Activated naive CD4-positive, alpha-beta T cell treated with anti-CD3 and anti-CD28 coated beads, Interleukin-2, amount 50 U/mL, for 24 hours (primary cell): ENCODE data around the gene NSMCE3.

Experiments
- H3K27ac Mint-ChIP-seq: one replicate; pipeline ENCODE4 v1.8.0; 2021; ENCODE audit warnings: mild to moderate bottlenecking, mixed read lengths
- H3K27me3 Mint-ChIP-seq: one replicate; pipeline ENCODE4 v1.8.0; 2021; ENCODE audit warnings: mixed read lengths
- H3K36me3 Mint-ChIP-seq: one replicate; pipeline ENCODE4 v1.8.0; 2021; ENCODE audit warnings: mixed read lengths
- H3K4me1 Mint-ChIP-seq: one replicate; pipeline ENCODE4 v1.8.0; 2021; ENCODE audit warnings: mixed read lengths
- H3K4me3 Mint-ChIP-seq: one replicate; pipeline ENCODE4 v1.8.0; 2021; ENCODE audit warnings: mild to moderate bottlenecking, mixed read lengths
- H3K9me3 Mint-ChIP-seq: one replicate; pipeline ENCODE4 v1.8.0; 2021; ENCODE audit warnings: mixed read lengths

NSMCE3 gene

GRCh38 chr15:29278436-29279105 lies 8.9 kb upstream of the NSMCE3 start:
- H3K27ac Mint-ChIP-seq: no peak overlapping the region
- peaks cover 4% of the 10 kb centered on the region for H3K27me3 Mint-ChIP-seq
- H3K4me3 Mint-ChIP-seq: no peak overlapping the region
- no peaks in the 10 kb centered on the region for H3K4me1 Mint-ChIP-seq
- no peaks in the 10 kb centered on the region for H3K9me3 Mint-ChIP-seq
- no peaks in the 10 kb centered on the region for H3K36me3 Mint-ChIP-seq

- no peak overlapping the region for H3K4me3 Mint-ChIP-seq
- no peaks in the 10 kb centered on the region for H3K27me3 Mint-ChIP-seq
- no peaks in the 10 kb centered on the region for H3K36me3 Mint-ChIP-seq
- H3K9me3 Mint-ChIP-seq: no peaks in the 10 kb centered on the region
- H3K27ac Mint-ChIP-seq: no peak overlapping the region
- H3K4me1 Mint-ChIP-seq: peaks cover 4% of the 10 kb centered on the region
Measured at GRCh38 chr15:29276366-29276765, 6.7 kb upstream of the NSMCE3 start.

GRCh38 chr15:29275855-29276254 lies 6.2 kb upstream of the NSMCE3 start:
- Mint-ChIP-seq H3K36me3 (no peaks in the 10 kb centered on the region), H3K9me3 (no peaks in the 10 kb centered on the region), H3K27ac (no peak overlapping the region), H3K4me1 (peaks cover 5% of the 10 kb centered on the region), H3K27me3 (no peaks in the 10 kb centered on the region), H3K4me3 (no peak overlapping the region)

GRCh38 chr15:29274946-29275345 lies 5.3 kb upstream of the NSMCE3 start:
- no peak overlapping the region for H3K27ac Mint-ChIP-seq
- peaks cover 14% of the 10 kb centered on the region for H3K4me1 Mint-ChIP-seq
- H3K4me3 Mint-ChIP-seq: no peak overlapping the region
- no peaks in the 10 kb centered on the region for H3K27me3 Mint-ChIP-seq
- no peaks in the 10 kb centered on the region for H3K36me3 Mint-ChIP-seq
- no peaks in the 10 kb centered on the region for H3K9me3 Mint-ChIP-seq

GRCh38 chr15:29272219-29272618 lies 2.6 kb upstream of the NSMCE3 start:
- Mint-ChIP-seq H3K4me1 (peaks cover 35% of the 10 kb centered on the region), H3K27me3 (no peaks in the 10 kb centered on the region), H3K36me3 (no peaks in the 10 kb centered on the region), H3K27ac (no peak overlapping the region), H3K4me3 (no peak overlapping the region), H3K9me3 (no peaks in the 10 kb centered on the region)

GRCh38 chr15:29270976-29271375 lies 1.4 kb upstream of the NSMCE3 start:
- no peak overlapping the region for H3K4me3 Mint-ChIP-seq
- no peaks in the 10 kb centered on the region for H3K27me3 Mint-ChIP-seq
- H3K27ac Mint-ChIP-seq: no peak overlapping the region
- H3K9me3 Mint-ChIP-seq: no peaks in the 10 kb centered on the region
- H3K4me1 Mint-ChIP-seq: peaks cover 47% of the 10 kb centered on the region
- peaks cover 5% of the 10 kb centered on the region for H3K36me3 Mint-ChIP-seq

- Mint-ChIP-seq H3K27ac (peak overlapping the region; percentile 97), H3K36me3 (peaks cover 5% of the 10 kb centered on the region), H3K27me3 (no peaks in the 10 kb centered on the region), H3K4me1 (peaks cover 53% of the 10 kb centered on the region), H3K4me3 (peak overlapping the region; percentile 95), H3K9me3 (no peaks in the 10 kb centered on the region)
Measured at GRCh38 chr15:29270169-29270955, 740 bp upstream of the NSMCE3 start.

- Mint-ChIP-seq H3K9me3 (no peaks in the 10 kb centered on the region), H3K27ac (peak overlapping the region; percentile 97), H3K36me3 (peaks cover 5% of the 10 kb centered on the region), H3K4me3 (peak overlapping the region; percentile 99), H3K4me1 (peaks cover 56% of the 10 kb centered on the region), H3K27me3 (no peaks in the 10 kb centered on the region)
Measured at GRCh38 chr15:29268706-29269484, 727 bp downstream of the NSMCE3 start.

- Mint-ChIP-seq H3K4me3 (peak overlapping the region; percentile 70), H3K27ac (peak overlapping the region; percentile 6)
Measured at GRCh38 chr15:29266052-29266582, 3.5 kb downstream of the NSMCE3 start.

GRCh38 chr15:29263289-29263688 lies 6.3 kb downstream of the NSMCE3 start:
- H3K27ac Mint-ChIP-seq: peak overlapping the region; percentile 57
- H3K36me3 Mint-ChIP-seq: peaks cover 5% of the 10 kb centered on the region
- H3K9me3 Mint-ChIP-seq: no peaks in the 10 kb centered on the region
- H3K27me3 Mint-ChIP-seq: no peaks in the 10 kb centered on the region
- H3K4me1 Mint-ChIP-seq: peaks cover 46% of the 10 kb centered on the region
- no peak overlapping the region for H3K4me3 Mint-ChIP-seq

More at GRCh38 chr15:29266052-29266582, 3.5 kb downstream of the NSMCE3 start:
- Mint-ChIP-seq H3K36me3 (peaks cover 5% of the 10 kb centered on the region), H3K4me1 (peaks cover 67% of the 10 kb centered on the region), H3K27me3 (no peaks in the 10 kb centered on the region), H3K9me3 (no peaks in the 10 kb centered on the region)

GRCh38 chr15:29262738-29263137 lies 6.9 kb downstream of the NSMCE3 start:
- Mint-ChIP-seq H3K27ac (no peak overlapping the region), H3K27me3 (no peaks in the 10 kb centered on the region), H3K9me3 (no peaks in the 10 kb centered on the region), H3K36me3 (peaks cover 5% of the 10 kb centered on the region), H3K4me3 (no peak overlapping the region), H3K4me1 (peaks cover 42% of the 10 kb centered on the region)

- no peaks in the 10 kb centered on the region for H3K27me3 Mint-ChIP-seq
- H3K9me3 Mint-ChIP-seq: no peaks in the 10 kb centered on the region
- no peak overlapping the region for H3K27ac Mint-ChIP-seq
- H3K4me3 Mint-ChIP-seq: no peak overlapping the region
- no peaks in the 10 kb centered on the region for H3K36me3 Mint-ChIP-seq
- peaks cover 24% of the 10 kb centered on the region for H3K4me1 Mint-ChIP-seq
Measured at GRCh38 chr15:29260896-29261295, 8.7 kb downstream of the NSMCE3 start.

GRCh38 chr15:29259233-29259632 lies 10.4 kb downstream of the NSMCE3 start:
- no peak overlapping the region for H3K4me3 Mint-ChIP-seq
- peaks cover 16% of the 10 kb centered on the region for H3K4me1 Mint-ChIP-seq
- no peaks in the 10 kb centered on the region for H3K27me3 Mint-ChIP-seq
- no peaks in the 10 kb centered on the region for H3K9me3 Mint-ChIP-seq
- no peaks in the 10 kb centered on the region for H3K36me3 Mint-ChIP-seq
- H3K27ac Mint-ChIP-seq: no peak overlapping the region

GRCh38 chr15:29252234-29252633 lies 17.4 kb downstream of the NSMCE3 start:
- Mint-ChIP-seq H3K4me3 (no peak overlapping the region), H3K36me3 (no peaks in the 10 kb centered on the region), H3K27ac (no peak overlapping the region), H3K4me1 (no peaks in the 10 kb centered on the region), H3K27me3 (no peaks in the 10 kb centered on the region), H3K9me3 (no peaks in the 10 kb centered on the region)

GRCh38 chr15:29244544-29244943 lies 25.1 kb downstream of the NSMCE3 start:
- Mint-ChIP-seq H3K36me3 (no peaks in the 10 kb centered on the region), H3K27me3 (no peaks in the 10 kb centered on the region), H3K9me3 (no peaks in the 10 kb centered on the region), H3K4me3 (no peak overlapping the region), H3K4me1 (no peaks in the 10 kb centered on the region), H3K27ac (no peak overlapping the region)
